Naive thymus-derived CD4-positive, alpha-beta T cell (primary cell): ENCODE results near the gene GSC2. TPM values are rescaled to one million over a fixed set of nuclear protein-coding genes. Genes with fewer than 3 reads are reported as not detected.

Experiments used
- ATAC-seq: fragments of 150-1000 bp; cut with Tn5 transposase; 2 replicates; pipeline ENCODE4 v1.10.0; 2021; ENCODE audit warnings: mild to moderate bottlenecking, moderate library complexity
- CTCF ChIA-PET: fragments of 350-600 bp; sonication (Branson Sonifier 250); formaldehyde crosslinking; loops from one replicate; lab custom pipeline; 2021; ENCODE audit warnings: antibody characterized with exemption; lab: Charles Lee
- POLR2A ChIA-PET: fragments of 350-600 bp; sonication (Branson Sonifier 250); formaldehyde crosslinking; loops from one replicate; lab custom pipeline; 2021; ENCODE audit warnings: antibody characterized with exemption, inconsistent platforms; lab: Charles Lee
- DNase-seq, 9 donors: peaks; one replicate each; pipeline versions ENCODE4 v3.0.0 to v3.0.0-alpha.2; 2020 to 2022; ENCODE audit warnings: mixed read lengths in 1 of 9
- H3K27ac ChIP-seq: one replicate; pipeline ENCODE4 v1.7.0; 2013; ENCODE audit warnings: mild to moderate bottlenecking, low read depth, low read length, moderate library complexity
- H3K27me3 ChIP-seq, 2 donors: one replicate each; pipeline ENCODE4 v1.7.0; 2013; ENCODE audit warnings: low read length in 2 of 2, mild to moderate bottlenecking in 2 of 2, moderate library complexity in 2 of 2; ENCODE audit not compliant: control insufficient read depth in 2 of 2, insufficient read depth in 2 of 2
- H3K36me3 ChIP-seq, 3 experiments: 1 replicate in 2 of 3; 2 replicates in 1 of 3; pipeline ENCODE4 v1.7.0; 2013; ENCODE audit warnings: low read length in 3 of 3, mild to moderate bottlenecking in 3 of 3, moderate library complexity in 1 of 3; ENCODE audit not compliant: insufficient read depth in 3 of 3, control insufficient read depth in 2 of 3
- H3K4me1 ChIP-seq, 2 donors: one replicate each; pipeline ENCODE4 v1.7.0; 2013; ENCODE audit warnings: low read length in 2 of 2, mild to moderate bottlenecking in 2 of 2, moderate library complexity in 1 of 2; ENCODE audit not compliant: control insufficient read depth in 2 of 2, insufficient read depth in 2 of 2
- H3K4me3 ChIP-seq: 2 replicates; pipeline ENCODE4 v1.7.0; 2013; ENCODE audit warnings: mild to moderate bottlenecking, low read length
- H3K9me3 ChIP-seq, 3 experiments: 1 replicate in 2 of 3; 2 replicates in 1 of 3; pipeline ENCODE4 v1.7.0; 2013; ENCODE audit warnings: low read length in 3 of 3; ENCODE audit not compliant: control insufficient read depth in 2 of 3
- H3K27ac Mint-ChIP-seq, 9 donors: one replicate each; pipeline ENCODE4 v1.8.0; 2020 to 2022; ENCODE audit warnings: mixed read lengths in 9 of 9, mild to moderate bottlenecking in 8 of 9, moderate library complexity in 5 of 9, inconsistent platforms in 2 of 9
- H3K27me3 Mint-ChIP-seq, 5 donors: one replicate each; pipeline ENCODE4 v1.8.0; 2021 to 2022; ENCODE audit warnings: mixed read lengths in 5 of 5, mild to moderate bottlenecking in 1 of 5
- H3K36me3 Mint-ChIP-seq, 5 donors: one replicate each; pipeline ENCODE4 v1.8.0; 2020 to 2022; ENCODE audit warnings: mixed read lengths in 5 of 5, mild to moderate bottlenecking in 3 of 5, inconsistent platforms in 1 of 5
- H3K4me1 Mint-ChIP-seq, 7 donors: one replicate each; pipeline ENCODE4 v1.8.0; 2020 to 2022; ENCODE audit warnings: mixed read lengths in 7 of 7, mild to moderate bottlenecking in 3 of 7, inconsistent platforms in 1 of 7
- H3K4me3 Mint-ChIP-seq, 10 donors: one replicate each; pipeline ENCODE4 v1.8.0; 2020 to 2022; ENCODE audit warnings: mild to moderate bottlenecking in 10 of 10, mixed read lengths in 10 of 10, moderate library complexity in 6 of 10, inconsistent platforms in 2 of 10
- H3K9me3 Mint-ChIP-seq, 11 donors: one replicate each; pipeline ENCODE4 v1.8.0; 2020 to 2022; ENCODE audit warnings: mixed read lengths in 11 of 11, mild to moderate bottlenecking in 4 of 11, inconsistent platforms in 1 of 11, moderate library complexity in 1 of 11
- intact Hi-C, 2 donors: fragments of 100-400 bp; cut with micrococcal nuclease; formaldehyde crosslinking; loops; one replicate each; pipeline ENCODE4 v1.15.1; 2023
- polyA plus RNA-seq, 2 donors: library from polyadenylated mRNA; unstranded; fragments of 300-500 nt; fragmentation: Illumina TruSeq; gene quantifications; one replicate each; pipeline ENCODE4 v1.2.3, GENCODE V29; 2021
- total RNA-seq, 6 experiments: library from RNA in 5 of 6; stranded (reverse) in 5 of 6; gene quantifications; 1 replicate in 5 of 6; 2 replicates in 1 of 6; pipeline ENCODE4 v1.2.3 and lab custom pipeline; 2021 to 2026

GSC2 gene
- total and polyA plus RNA-seq, 7 experiments from 2014 or later = not detected

GRCh38 chr22:19107730-19108074, 42.4 kb downstream of the GSC2 start:
- DNase-seq (no peak), ATAC-seq (no peak)
- no peaks in the 10 kb centered on the region for H3K27me3 Mint-ChIP-seq
- H3K27ac ChIP-seq = peak overlapping the region; percentile 79
- peak overlapping the region; percentile 75 to 100 (median 97) for H3K27ac Mint-ChIP-seq
- H3K27me3 ChIP-seq = no peaks in the 10 kb centered on the region
- H3K36me3 Mint-ChIP-seq = peaks cover 0 to 11% (median 3%) of the 10 kb centered on the region in 5 donors
- ChIA-PET CTCF (interaction anchor here (0.6 to 1.9 kb wide), 3 partner anchors 18 to 1215 kb away, joined by 3 to 6 read pairs (median 5); no protein-coding TSS in a partner anchor), POLR2A (interaction anchor here (0.8 to 1.5 kb wide), 4 partner anchors 11 to 372 kb away, joined by 3 to 8 read pairs (median 5); partner anchors contain the start of genes CDC45 and DGCR2)
- H3K4me1 Mint-ChIP-seq = peaks cover 54 to 85% (median 77%) of the 10 kb centered on the region in 7 donors
- no peaks in the 10 kb centered on the region for H3K9me3 Mint-ChIP-seq
- H3K4me3 ChIP-seq = no peak overlapping the region
- no peaks in the 10 kb centered on the region for H3K9me3 ChIP-seq
- peaks cover 40 to 55% of the 10 kb centered on the region in 2 donors for H3K4me1 ChIP-seq
- intact Hi-C loops = loop anchor here (2.0 to 10.0 kb wide), 6 partner anchors 15 to 785 kb away; partner anchors contain the start of genes CLTCL1 (in 1 of the 2), DGCR2 (in 1 of the 2), HIRA (in 1 of the 2) and MRPL40 (in 1 of the 2)
- peak overlapping the region; percentile 23 to 86 (median 57) for H3K4me3 Mint-ChIP-seq
- H3K36me3 ChIP-seq = peaks cover 0 to 3% (median 0%) of the 10 kb centered on the region in 3 experiments

- Mint-ChIP-seq H3K4me3 (peak overlapping the region in 9 of 10 donors; percentile 9 to 86 (median 41)), H3K36me3 (peaks cover 0 to 12% (median 4%) of the 10 kb centered on the region in 5 donors), H3K27ac (peak overlapping the region; percentile 62 to 100 (median 97)), H3K4me1 (peaks cover 55 to 84% (median 75%) of the 10 kb centered on the region in 7 donors), H3K9me3 (no peaks in the 10 kb centered on the region), H3K27me3 (no peaks in the 10 kb centered on the region)
- no peaks in the 10 kb centered on the region for H3K9me3 ChIP-seq
- intact Hi-C loops = loop anchor here (1.0 to 10.0 kb wide), 7 partner anchors 70 to 785 kb away; partner anchors contain the start of genes CLTCL1 (in 1 of the 2), HIRA (in 1 of the 2), MRPL40 (in 1 of the 2) and SLC25A1 (in 1 of the 2)
- H3K36me3 ChIP-seq = peaks cover 0 to 3% (median 0%) of the 10 kb centered on the region in 3 experiments
- no peaks in the 10 kb centered on the region for H3K27me3 ChIP-seq
- H3K4me3 ChIP-seq = no peak overlapping the region
- POLR2A ChIA-PET = interaction anchor here (1.1 to 1.5 kb wide), 4 partner anchors 12 to 16 kb away, joined by 4 to 8 read pairs (median 6); partner anchors contain the start of gene DGCR2
- peak overlapping the region; percentile 79 for H3K27ac ChIP-seq
- CTCF ChIA-PET = interaction anchor here (0.8 to 2.0 kb wide), 3 partner anchors 9 to 523 kb away, joined by 3 to 6 read pairs (median 6); partner anchors contain the start of gene ESS2
- DNase-seq = no peak
- H3K4me1 ChIP-seq = peaks cover 40 to 50% of the 10 kb centered on the region in 2 donors
- ATAC-seq = no peak
These were observed 43.0 kb downstream of the GSC2 start for GRCh38 chr22:19106886-19107729.

GRCh38 chr22:19105867-19106802, 44.0 kb downstream of the GSC2 start:
- peaks cover 35 to 45% of the 10 kb centered on the region in 2 donors for H3K4me1 ChIP-seq
- intact Hi-C loops = loop anchor here (1.0 to 10.0 kb wide), 7 partner anchors 71 to 786 kb away; partner anchors contain the start of genes CLTCL1 (in 1 of the 2), HIRA (in 1 of the 2), MRPL40 (in 1 of the 2) and SLC25A1 (in 1 of the 2)
- POLR2A ChIA-PET = interaction anchor here (0.6 to 1.5 kb wide), 3 partner anchors 13 to 17 kb away, joined by 3 to 6 read pairs (median 6); partner anchors contain the start of gene DGCR2
- Mint-ChIP-seq H3K27me3 (no peaks in the 10 kb centered on the region), H3K27ac (peak overlapping the region; percentile 68 to 100 (median 97)), H3K4me1 (peaks cover 50 to 83% (median 75%) of the 10 kb centered on the region in 7 donors), H3K9me3 (no peaks in the 10 kb centered on the region), H3K4me3 (peak overlapping the region in 9 of 10 donors; percentile 30 to 86 (median 59)), H3K36me3 (peaks cover 0 to 13% (median 8%) of the 10 kb centered on the region in 5 donors)
- peak in 7 of 9 donors; percentile 48 to 65 (median 61) for DNase-seq
- peaks cover 0 to 3% (median 0%) of the 10 kb centered on the region in 3 experiments for H3K36me3 ChIP-seq
- peak overlapping the region; percentile 24 for H3K27ac ChIP-seq
- H3K9me3 ChIP-seq = no peaks in the 10 kb centered on the region
- no peaks in the 10 kb centered on the region for H3K27me3 ChIP-seq
- CTCF ChIA-PET = interaction anchor here (0.6 to 2.0 kb wide), 3 partner anchors 10 to 38 kb away, joined by 3 to 6 read pairs (median 3); partner anchors contain the start of gene ESS2
- no peak overlapping the region for H3K4me3 ChIP-seq
- ATAC-seq = peak; percentile 60

- Mint-ChIP-seq H3K27ac (peak overlapping the region in 2 of 9 donors; percentile 97 to 99), H3K4me1 (peaks cover 44 to 79% (median 71%) of the 10 kb centered on the region in 7 donors)
- CTCF ChIA-PET = interaction anchor here (0.6 to 2.0 kb wide), 2 partner anchors 22 to 39 kb away, joined by 3 to 6 read pairs; partner anchors contain the start of gene ESS2
These were observed 44.6 kb downstream of the GSC2 start for GRCh38 chr22:19105456-19105855.

GRCh38 chr22:19103880-19104821, 45.9 kb downstream of the GSC2 start:
- DNase-seq = no peak
- Mint-ChIP-seq H3K4me1 (peaks cover 33 to 71% (median 63%) of the 10 kb centered on the region in 7 donors), H3K36me3 (peaks cover 0 to 13% (median 8%) of the 10 kb centered on the region in 5 donors), H3K4me3 (no peak overlapping the region), H3K9me3 (no peaks in the 10 kb centered on the region), H3K27ac (peak overlapping the region in 7 of 9 donors; percentile 0 to 77 (median 59)), H3K27me3 (no peaks in the 10 kb centered on the region)
- Histone ChIP-seq H3K4me3 (no peak overlapping the region), H3K27ac (no peak overlapping the region), H3K27me3 (no peaks in the 10 kb centered on the region), H3K36me3 (peaks cover 0 to 3% (median 0%) of the 10 kb centered on the region in 3 experiments), H3K4me1 (peaks cover 17 to 28% of the 10 kb centered on the region in 2 donors), H3K9me3 (no peaks in the 10 kb centered on the region)
- POLR2A ChIA-PET = no interaction called here
- CTCF ChIA-PET = no interaction called here
- intact Hi-C loops = loop anchor here in 1 of 2 donors (10.0 kb wide), 1 partner anchor 261 kb away; no protein-coding TSS in a partner anchor
- ATAC-seq = no peak

More at GRCh38 chr22:19105456-19105855, 44.6 kb downstream of the GSC2 start:
- Histone ChIP-seq H3K27me3 (no peaks in the 10 kb centered on the region), H3K27ac (no peak overlapping the region), H3K4me1 (peaks cover 29 to 39% of the 10 kb centered on the region in 2 donors), H3K4me3 (no peak overlapping the region), H3K36me3 (peaks cover 0 to 3% (median 0%) of the 10 kb centered on the region in 3 experiments), H3K9me3 (no peaks in the 10 kb centered on the region)
- Mint-ChIP-seq H3K27me3 (no peaks in the 10 kb centered on the region), H3K36me3 (peaks cover 0 to 14% (median 8%) of the 10 kb centered on the region in 5 donors), H3K9me3 (no peaks in the 10 kb centered on the region), H3K4me3 (no peak overlapping the region)
- intact Hi-C loops = loop anchor here (5.0 to 10.0 kb wide), 5 partner anchors 72 to 787 kb away; partner anchors contain the start of genes CLTCL1 (in 1 of the 2), HIRA (in 1 of the 2), MRPL40 (in 1 of the 2) and SLC25A1 (in 1 of the 2)
- DNase-seq (no peak), ATAC-seq (no peak)
- POLR2A ChIA-PET = interaction anchor here (1.5 kb wide), 1 partner anchor 16 kb away, joined by 6 read pairs; the partner anchor contains the start of gene DGCR2
